GM19463 (cell line): Measurements from ENCODE around the gene AGBL3.
A peak's percentile ranks its signal among the peaks of the same experiment; 100 is the strongest.

Source experiments
- ATAC-seq: cut with Tn5 transposase; IDR thresholded peaks from one replicate; pipeline ENCODE4 v1.9.1; 2021; ENCODE audit warnings: mild to moderate bottlenecking, moderate library complexity; ENCODE audit not compliant: unreplicated experiment

Gene AGBL3

DNA sequence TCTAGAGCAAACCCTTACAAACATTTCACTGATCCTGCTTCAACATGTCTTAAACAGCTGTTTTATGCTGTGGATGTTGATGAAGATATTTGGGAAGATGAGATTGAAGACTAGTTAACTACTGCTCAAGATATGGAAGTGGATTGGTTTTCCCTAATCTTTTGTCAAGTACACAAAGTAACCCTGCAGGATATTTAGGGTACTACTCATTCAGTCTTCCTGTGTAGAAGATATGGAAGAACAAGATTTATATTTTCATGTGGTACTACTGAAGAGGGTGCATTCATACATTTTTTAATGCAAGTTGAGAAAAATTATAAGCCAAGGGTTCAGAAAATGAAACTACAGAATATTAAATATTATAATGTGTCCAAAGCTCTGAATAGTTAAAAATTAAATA is 143.3 kb downstream of the AGBL3 start:
- ATAC-seq = no peak

DNA sequence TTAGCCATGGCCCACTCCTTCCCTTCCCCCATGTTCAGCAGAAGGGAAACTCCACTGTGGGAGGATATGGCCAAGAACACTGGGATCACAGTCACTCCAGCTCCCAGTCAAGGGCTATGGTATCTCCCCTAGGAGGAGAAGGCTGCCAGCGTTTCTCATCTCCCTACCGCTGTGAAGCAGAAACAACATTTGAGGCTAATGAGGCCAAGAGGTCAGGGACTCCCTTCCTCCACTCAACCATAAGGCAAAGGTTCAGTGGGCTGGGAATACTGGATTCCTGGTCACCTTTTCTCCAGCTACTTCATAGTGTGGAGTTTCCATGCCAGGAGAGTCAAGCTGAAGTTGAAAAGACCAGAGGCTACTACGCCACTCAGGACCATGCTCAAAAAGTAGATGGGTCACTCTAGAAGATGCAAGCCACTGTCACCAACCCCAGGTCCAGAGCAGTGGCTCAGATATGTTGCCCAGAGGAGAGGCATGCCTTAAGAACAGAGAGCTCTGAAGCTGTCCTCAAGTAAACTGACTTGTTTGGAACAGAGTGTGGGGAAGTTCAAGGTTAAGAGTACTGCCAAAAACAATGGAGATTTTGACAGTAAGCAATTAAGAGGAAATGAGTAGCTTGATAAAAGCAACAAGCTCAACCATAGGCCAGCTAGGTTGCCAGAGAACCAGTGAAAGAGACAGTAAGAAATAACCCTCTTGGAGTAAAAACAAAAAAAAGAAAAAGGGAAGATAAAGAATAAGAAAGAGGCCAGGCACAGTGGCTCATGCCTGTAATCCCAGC is 157.8 kb downstream of the AGBL3 start:
- ATAC-seq = no peak

DNA sequence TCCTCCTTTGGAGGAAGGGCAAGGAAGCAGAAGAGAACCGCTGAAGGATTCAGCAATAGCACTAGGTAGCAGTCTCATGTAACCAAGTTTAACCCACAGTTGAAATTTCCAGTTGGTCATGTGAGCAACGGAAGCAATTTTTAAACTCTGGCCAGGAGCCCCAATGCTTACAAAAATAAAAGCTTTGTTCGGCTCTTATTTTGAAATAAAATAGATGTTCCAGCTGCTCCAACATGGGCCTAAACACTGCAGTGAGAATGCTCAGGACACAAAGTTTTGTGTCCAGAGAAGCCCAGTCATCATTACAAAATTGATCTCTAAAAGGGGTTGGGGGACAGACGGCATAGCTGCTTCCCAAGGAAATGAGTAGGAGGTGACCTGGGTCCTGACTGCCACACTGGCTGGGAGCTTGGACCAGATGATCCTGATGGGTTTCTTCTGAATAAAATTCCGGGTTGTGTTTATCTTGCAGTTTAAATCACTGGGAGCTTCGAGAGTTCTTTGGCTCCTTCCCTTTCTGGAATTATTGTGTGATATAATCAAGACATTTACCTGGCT is 161.1 kb downstream of the AGBL3 start:
- ATAC-seq = no peak

DNA sequence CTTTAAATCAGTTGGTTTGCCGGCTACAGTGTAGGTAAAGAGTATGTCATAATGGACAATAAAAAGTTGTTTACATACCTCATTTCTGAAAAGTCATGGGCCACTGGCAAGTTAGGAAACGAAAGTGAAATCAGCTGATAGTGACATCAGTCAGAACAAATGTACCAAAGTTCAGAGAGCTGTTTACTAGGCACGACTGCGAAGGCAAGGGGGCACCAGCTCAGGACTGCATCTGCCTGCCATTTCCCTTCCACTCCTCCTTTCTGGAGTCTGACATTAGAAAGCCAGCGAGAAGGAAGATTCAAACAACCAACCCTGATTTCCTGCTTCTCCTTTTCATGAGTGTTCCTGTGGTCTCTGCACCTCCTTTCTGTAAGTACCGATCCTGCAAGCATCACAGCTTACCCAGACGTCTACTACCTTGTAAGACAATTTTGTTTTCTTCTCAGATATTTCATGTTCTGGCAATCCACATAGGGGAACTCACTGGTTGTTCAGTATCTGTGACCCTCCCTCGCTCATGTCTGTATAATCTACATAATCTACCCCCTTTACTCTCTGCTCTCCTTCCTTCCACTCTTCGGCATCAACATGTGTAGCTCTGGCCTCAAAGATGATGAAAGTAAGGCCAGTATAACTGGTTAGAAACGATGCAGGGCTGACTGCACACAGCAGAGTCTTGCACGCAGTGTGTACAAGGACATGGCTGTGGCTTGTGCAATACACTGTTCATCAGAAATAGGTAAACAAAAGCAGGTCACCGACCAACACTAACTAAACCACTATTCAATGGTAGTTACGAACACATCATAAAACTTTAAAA is 161.8 kb downstream of the AGBL3 start, which contains the start of gene TMEM140:
TMEM140 (plus strand) TSS at position 174 of the 823 bp plus-strand sequence. CDS start 16,370 bp downstream, outside the sequence.
- peak; percentile 60 for ATAC-seq

DNA sequence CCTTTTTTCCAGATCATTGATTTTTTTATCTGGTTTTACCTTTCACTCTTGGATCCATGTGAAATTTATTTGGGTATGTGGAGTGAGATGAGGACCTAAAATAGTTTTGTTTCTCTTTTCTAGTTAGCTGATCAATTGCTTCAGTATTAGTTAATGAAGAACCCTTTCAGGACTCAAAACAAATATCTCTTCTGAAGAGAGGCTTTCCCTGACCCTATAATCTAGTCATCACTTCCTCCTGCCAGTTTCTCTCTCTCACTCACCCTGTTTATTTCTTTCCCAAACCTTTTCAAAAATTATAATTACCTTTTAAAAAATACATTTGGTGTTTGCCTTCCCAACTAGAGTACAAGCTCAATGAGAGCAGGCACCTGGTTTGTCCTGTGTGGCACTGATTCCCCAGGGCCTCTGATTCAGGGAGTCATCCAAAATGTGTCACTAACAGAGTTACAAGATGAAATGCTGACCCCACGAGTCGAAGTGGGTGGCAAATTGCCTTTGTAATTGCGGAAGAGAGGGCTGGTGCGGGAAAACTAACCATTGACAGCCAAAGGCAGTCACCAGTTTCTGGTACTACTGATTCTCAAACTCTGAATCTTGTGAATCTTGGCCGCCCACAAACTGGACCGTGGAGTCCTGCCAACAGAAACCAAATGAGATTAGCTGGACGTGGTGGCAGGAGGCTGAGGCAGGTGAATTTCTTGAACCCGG is 163.9 kb downstream of the AGBL3 start:
- no peak for ATAC-seq

DNA sequence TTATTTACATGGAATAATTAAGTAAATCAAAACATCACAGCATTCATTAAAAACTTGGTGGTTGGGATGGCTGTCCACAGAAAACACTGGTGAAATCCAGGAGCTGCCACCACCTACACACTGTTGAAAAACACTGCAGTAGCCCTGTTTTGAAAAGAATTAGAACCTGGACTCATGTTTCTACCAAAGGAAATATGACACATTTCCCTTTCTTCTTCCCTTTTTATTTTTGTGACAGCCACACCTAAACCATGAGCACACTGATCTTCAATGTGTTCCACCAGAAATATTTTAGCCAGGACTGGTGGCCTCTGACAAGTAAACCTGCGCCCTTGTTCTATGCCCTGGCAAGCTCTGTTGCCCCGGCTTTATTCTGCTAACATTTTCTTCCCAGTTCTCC is 164.8 kb downstream of the AGBL3 start:
- no peak for ATAC-seq

DNA sequence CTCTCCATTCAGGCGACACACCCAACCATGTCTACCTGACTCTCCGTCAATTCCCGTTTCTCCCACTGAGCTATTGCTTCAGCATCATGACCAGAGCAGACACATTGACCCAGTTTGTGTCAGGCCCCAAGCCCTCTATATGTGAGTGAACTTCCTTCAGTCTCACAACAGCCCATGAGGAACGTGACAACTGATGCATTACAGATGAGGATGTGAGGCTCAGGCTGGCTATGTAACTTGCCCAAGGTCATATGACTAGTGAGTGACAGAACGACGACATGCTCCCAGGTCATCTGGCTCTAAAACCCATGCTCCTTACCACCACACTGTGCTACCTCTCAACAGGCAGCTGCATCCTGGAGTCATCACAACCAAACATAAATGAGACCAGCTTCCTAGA is 165.2 kb downstream of the AGBL3 start:
- peak; percentile 35 for ATAC-seq

DNA sequence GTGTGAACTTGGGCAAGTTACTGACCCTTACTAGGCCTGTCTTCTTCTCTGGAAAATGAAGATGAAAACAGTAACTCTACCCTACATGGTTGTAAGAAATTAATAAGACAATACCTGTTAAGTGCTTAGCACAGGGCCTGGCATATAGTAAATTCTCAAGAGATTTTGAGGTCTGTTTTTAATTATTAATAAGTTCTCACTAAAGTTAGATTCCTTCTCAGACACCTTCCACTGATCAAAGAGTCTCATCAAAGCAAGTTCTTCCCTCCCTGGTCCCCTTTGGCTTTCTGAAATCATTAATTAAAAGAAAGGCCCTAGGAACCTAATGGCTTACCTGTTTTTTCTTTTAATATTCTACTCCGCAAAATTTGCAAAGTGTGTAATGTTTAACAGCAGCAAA is 166.1 kb downstream of the AGBL3 start:
- ATAC-seq = no peak

DNA sequence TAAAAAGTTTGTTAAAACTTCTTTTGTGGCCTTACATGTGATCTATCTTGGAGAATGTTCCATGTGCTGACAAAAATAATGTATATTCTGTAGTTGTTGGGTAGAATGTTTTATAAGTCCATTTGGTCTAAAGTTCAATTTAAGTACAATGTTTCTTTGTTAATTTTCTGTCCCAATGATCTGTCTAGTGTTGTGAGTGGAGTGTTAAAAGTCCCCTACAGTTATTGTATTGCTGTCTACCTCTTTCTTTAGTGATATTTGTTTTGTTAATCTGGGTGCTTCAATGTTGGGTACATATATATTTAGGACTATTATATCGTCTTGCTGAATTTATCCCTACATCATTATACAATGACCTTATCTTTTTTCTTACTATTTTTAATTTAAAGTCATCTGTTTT is 168.4 kb downstream of the AGBL3 start:
- no peak for ATAC-seq

DNA sequence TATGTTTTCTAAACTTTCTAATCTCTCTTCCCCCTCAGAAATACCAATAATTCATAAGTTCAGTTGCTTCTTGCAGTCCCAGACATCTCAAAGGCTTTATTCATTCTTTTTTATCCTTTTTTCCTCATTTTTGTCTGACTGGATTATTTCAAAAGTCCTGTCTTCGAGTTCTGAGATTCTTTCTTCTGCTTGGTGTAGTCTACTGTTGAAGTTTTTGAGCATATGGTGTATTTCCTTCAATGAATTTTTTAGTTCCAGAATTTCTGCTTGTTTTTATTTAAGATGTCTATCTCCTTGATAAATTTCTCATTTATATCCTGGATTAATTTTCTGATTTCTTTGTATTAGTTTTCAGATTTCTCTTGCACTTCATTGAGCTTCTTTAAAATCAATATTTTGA is 170.0 kb downstream of the AGBL3 start:
- ATAC-seq = no peak

DNA sequence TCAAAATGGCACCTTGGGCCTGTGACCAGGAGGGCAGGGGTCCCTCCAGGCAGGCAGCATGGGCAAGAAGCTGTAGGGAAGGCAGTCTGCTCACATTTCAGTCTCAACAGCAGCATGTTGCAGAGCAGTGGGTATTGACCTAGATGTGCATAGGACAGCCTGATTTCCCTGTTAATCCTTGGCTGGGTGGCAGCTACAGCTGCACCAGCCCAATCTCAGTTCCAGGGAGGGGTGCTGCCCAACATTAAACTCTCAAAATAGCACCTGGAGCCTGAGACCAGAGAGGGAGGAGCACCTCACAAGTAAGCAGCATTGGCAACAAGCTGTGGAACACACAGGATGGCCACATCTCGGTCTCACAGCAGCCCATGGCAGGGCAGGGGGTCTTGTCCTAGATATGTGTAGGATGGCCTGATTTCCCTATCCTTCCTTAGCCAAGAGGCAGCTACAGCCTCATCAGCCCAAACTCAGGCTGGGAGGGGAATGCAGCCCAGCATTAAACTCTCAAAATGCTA is 171.9 kb downstream of the AGBL3 start:
- ATAC-seq = no peak

DNA sequence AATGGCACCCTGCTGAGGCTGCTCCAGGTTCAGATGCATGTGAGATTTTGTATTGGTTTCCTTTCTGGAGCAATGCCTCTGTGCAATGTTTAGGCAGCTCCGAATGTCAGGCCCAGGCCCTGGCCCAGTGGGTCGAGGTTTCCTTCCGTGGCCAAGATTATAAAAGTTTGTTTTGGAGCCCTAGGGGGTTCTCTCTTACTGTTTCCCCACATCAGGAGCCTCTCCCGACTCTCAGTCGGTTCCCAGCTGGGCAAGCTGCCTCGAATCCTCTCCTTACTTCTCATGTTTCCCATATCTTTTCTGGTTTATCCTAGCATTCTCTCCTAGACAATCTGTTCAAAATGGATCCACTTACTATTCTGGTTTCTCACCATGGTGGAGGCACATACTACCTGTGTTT is 172.6 kb downstream of the AGBL3 start:
- ATAC-seq = no peak

DNA sequence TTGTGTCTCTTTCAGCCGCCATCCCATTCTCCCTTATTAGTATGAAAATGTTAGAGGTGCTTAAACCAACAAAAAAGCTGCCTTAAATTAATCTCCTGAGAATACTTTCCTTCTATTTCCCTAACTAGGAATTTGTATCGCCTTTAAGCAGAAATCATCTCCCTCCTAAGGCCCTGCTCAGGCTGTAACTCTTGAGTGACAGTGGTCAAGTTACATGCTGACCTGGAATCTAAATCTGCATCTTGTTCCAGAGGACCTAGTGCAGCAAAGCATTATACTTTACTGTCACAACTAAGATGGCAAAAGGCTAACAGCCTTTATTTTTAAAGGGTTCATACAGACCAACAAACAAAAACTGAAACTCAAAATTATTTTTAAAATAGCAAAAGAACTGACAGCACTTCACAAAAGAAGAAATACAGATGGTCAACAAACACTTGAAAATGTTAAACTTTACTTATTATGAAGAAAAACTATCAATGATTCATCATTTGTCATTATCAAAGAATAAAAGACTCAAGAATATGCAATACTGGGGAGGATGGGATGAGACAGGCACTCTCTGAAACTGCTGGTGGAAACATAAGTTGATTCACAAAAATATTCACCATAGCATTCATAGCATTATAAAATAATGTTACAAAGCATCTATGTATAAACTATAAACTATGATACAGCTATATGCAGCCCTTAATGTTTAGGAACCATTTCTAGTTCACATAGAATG is 173.2 kb downstream of the AGBL3 start:
- no peak for ATAC-seq

DNA sequence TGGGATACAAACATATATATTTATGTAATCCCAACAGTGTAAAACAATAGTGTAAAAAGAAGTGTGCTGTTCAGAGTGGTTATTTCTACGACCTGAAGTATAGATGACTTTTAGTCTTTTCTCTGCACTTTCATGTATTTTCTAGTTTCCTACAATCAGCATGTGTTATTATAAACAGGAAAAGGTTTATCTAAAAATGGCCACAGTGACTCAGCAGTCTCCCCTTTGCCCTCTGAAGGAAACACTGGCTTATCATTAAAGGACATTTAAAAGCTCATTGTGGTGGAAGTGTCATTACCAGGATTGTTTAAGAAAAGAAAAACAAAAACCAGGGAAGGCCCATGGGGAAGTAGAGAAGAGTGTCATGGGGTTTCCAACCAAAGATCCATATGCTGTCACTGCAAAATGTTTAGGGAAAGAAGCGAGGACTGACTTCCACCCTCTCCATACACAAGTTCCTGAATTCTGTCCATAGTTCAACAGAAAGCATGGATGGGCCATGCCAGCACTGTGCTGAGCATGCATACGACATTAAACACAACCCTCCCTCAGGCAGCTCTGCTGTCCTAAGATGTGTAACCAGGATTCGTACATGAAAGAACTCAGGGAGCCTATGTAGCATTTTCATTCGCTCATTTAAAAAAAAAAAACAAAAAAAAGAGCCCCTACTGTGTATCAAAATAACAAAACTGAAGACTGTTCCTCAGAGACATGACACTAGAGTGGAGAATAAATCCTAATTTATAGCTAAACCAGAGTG is 174.0 kb downstream of the AGBL3 start:
- peak; percentile 49 for ATAC-seq

DNA sequence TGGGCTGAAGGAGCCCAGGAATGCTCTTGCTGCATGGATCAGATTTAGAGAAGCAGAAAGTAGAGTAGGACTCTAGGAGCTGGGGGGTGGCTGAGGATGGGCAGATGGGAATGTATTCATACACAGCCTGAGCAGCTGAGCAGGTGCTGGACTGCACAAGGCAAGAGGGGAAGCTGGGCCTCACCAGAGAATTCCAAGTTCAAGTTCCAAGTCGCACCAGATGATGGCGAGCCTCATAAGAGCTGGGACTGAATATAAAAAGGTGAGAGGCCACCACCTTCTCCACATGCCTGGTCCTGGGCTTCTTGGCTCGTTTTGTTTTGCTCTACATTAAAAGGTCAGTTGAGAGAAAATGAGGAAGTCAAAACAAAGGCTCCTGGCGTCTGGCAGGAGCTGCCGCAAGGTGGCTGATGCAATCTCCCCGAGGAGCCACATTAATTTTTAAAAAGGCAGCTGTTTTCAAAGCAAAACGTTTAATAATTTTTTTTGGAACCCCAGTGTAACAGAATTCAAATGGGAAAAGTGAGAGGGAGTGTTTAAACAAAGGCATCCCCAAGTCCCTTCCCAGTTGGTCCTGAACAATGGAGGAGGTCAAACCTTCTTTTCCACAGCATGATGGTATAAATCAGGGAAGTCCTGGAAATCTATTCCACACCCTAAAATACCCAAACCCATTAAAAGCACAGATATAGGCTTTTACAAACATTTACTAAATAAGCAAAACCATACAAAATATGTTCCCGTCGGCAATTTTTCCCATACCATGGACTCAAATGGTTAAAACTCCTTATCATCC is 174.7 kb downstream of the AGBL3 start:
- no peak for ATAC-seq

DNA sequence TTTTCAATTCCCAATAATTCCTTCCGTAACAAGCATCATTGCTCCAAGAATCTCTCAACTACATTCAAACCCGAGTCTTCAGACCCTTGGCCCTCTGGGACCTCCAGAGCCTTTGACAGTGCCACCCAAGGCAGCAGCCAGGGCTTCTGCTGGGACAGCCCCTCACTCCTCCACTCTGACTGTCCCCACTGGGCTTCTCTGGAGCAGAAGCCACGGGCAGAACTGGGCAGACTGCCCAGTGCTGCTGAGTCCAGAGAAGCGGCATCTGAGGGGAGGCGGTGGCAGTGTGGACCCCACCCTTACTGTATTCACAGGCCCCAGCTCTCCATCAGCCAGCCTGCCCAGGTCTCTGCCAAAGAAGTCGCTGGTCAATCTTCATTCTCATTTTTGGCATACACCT is 175.4 kb downstream of the AGBL3 start:
- ATAC-seq = no peak

DNA sequence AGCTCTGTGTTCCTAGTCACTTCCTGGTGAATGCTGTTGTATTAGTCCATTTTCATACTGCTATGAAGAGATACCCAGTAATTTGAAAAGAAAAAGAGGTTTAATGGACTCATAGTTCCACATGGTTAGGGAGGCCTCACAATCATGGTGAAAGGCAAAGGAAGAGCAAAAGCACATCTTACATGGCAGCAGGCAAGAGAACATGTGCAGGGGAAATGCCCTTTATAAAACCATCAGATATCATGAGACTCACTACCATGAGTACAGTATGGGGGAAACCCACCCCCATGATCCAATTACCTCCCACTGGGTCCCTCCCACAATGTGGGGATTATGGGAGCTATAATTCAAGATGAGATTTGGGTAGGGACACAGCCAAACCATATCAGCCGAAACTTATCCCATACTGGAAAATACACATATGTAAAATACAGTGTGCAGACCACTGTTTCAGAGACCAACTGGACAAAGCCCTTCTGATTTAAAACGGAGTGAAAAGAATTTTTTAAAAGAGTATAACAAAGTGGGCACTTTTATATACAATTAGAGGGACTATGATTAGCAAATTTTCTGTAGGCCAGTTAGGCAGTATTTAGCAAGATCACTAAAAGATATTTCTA is 176.2 kb downstream of the AGBL3 start:
- no peak for ATAC-seq

DNA sequence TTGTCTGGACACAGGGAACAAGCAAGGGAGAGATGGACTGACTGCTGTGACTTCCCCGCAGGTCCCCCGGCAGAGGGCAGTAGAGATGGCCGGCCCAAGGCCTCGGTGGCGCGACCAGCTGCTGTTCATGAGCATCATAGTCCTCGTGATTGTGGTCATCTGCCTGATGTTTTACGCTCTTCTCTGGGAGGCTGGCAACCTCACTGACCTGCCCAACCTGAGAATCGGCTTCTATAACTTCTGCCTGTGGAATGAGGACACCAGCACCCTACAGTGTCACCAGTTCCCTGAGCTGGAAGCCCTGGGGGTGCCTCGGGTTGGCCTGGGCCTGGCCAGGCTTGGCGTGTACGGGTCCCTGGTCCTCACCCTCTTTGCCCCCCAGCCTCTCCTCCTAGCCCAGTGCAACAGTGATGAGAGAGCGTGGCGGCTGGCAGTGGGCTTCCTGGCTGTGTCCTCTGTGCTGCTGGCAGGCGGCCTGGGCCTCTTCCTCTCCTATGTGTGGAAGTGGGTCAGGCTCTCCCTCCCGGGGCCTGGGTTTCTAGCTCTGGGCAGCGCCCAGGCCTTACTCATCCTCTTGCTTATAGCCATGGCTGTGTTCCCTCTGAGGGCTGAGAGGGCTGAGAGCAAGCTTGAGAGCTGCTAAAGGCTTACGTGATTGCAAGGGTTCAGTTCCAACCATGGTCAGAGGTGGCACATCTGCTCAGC is 178.2 kb downstream of the AGBL3 start:
- ATAC-seq = no peak
